OCI-LY1 (cell line): Measurements from ENCODE around the gene CACNA2D3.

Experiments
- CTCF ChIP-seq: fragments of 200-600 bp; sonication (generic), shearing (Covaris generic); IDR thresholded peaks from 2 replicates; pipeline ENCODE4 v1.5.1; 2017; ENCODE audit warnings: mild to moderate bottlenecking, antibody characterized with exemption, low read length, moderate library complexity, mixed read lengths
- EZH2 ChIP-seq: fragments of 200-600 bp; sonication (generic), shearing (Covaris generic); IDR thresholded peaks from 2 replicates; pipeline ENCODE4 v1.8.0; 2017; ENCODE audit warnings: borderline replicate concordance, mixed run types, mild to moderate bottlenecking, antibody characterized with exemption, low read length, moderate library complexity, mixed read lengths

DNA sequence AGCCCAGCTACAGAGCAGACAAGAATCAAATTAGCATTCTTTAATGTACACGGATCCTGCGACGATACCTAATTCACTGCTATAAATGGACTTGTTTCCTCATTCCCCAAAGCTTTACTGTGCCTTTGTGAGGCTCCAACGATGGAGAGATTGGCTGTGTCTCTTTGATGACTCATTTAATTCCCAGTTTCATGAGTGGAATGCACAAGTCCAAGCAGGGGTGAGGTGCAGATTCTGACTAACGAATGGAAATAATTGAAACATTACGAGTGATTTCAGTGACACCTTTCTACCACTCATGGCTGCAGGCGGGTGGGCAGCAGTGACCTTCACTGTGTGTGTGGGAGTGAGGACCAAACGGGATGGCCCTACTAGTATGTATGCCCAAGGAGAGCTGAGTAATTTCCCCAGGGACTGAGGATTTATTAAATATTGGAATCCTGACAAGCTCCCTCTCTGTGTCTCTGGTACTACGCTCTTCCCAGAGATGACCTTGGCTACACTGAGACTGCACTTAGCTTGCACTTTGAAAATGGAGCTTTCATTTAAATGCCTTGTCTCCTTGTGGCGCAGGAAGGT is 156.7 kb downstream of the CACNA2D3 start:
- TF ChIP-seq CTCF (no peak), EZH2 (no peak)
